ENCODE data around the gene CYTL1.

CYTL1 gene

DNA sequence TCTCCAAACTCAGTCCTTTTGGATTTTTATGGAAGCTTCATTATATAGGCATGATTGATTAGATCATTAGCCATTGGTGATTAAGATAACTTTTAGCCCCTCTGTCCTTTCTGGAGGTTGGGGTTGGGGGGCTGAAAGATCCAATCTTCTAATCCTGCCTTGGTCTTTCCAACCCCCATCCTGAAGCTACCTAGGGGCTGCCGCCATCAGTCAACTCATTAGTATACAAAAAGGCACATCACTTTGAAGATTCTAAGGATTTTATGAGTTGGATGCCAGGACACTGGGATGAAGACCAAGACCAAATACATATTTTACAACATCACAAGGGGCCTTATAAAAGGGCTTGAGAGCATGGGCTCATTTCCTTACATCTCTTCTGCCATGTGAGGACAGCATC, 47.5 kb downstream of the CYTL1 start:
- no peak for DNase-seq (ENCODE audit: low read depth in 2 of 2, low spot score in 1 of 2)

DNA sequence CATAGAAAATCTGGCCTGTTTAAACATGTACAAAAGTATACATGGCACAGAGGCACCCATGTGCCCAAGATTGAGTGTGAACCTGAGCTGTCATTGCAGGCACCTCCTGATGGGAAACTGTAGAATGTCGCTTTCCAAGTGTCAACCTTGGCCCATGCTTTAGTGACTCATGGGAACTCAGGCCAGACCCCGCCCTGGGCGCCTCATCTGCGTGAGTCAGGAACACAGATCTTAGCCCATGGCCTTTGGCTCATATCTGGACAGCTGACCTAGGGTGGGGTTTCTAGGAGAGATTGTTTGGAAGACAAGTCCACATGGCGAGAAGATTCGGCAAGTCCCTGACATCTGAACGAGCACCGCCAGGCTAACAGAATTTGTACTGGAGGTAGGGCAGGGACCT, 50.0 kb downstream of the CYTL1 start:
- DNase-seq (ENCODE audit: low read depth in 2 of 2, low spot score in 1 of 2), result no peak

- no peak for DNase-seq (ENCODE audit: low read depth in 2 of 2, low spot score in 1 of 2)
Observed at GRCh38 chr4:4968161-4968725, 51.0 kb downstream of the CYTL1 start.

Measured in stimulated activated CD8-positive, alpha-beta memory T cell treated with anti-CD3 and anti-CD28 coated beads, Interleukin-4, amount 100 ng/mL, for 4 hours (primary cell).